Renal cortex interstitium (tissue), 11 donors: ENCODE measurements around the gene PHF1. TPM values are rescaled to one million over a fixed set of nuclear protein-coding genes. Genes with fewer than 3 reads are reported as not detected.

ENCODE experiments used
- DNase-seq, 11 donors: peaks; one replicate each; pipeline ENCODE4 v3.0.0-alpha.2; 2013; ENCODE audit warnings: low read depth in 9 of 11, low spot score in 4 of 11; ENCODE audit errors: extremely low read depth in 1 of 11
- polyA plus RNA-seq, 3 donors: library from polyadenylated mRNA; unstranded; fragments of 120-200 nt; gene quantifications; one replicate each; pipeline ENCODE4 v1.2.1, GENCODE V29; 2013; ENCODE audit not compliant: insufficient read length in 3 of 3

The PHF1 gene
- polyA plus RNA-seq, 3 donors: 57.8 to 82.8 (median 68.8) TPM

GRCh38 chr6:33413241-33414120 lies 2.7 kb downstream of the PHF1 start:
- DNase-seq: no peak

GRCh38 chr6:33414592-33415271 lies 3.9 kb downstream of the PHF1 start:
- no peak for DNase-seq

- DNase-seq: no peak
Measured at GRCh38 chr6:33415831-33416230, 5.0 kb downstream of the PHF1 start.

GRCh38 chr6:33416386-33417127 lies 5.7 kb downstream of the PHF1 start:
- no peak for DNase-seq

- DNase-seq: no peak
Measured at GRCh38 chr6:33417128-33417902, 6.5 kb downstream of the PHF1 start.

- peak; percentile 95 to 100 (median 99) for DNase-seq
Measured at GRCh38 chr6:33417903-33418689, 7.3 kb downstream of the PHF1 start, which contains the start of gene CUTA. Gene CUTA, minus strand, starts transcription at chr6:33418107. Its CDS starts 107 bp downstream, at chr6:33418000.

- DNase-seq: no peak
Measured at GRCh38 chr6:33418690-33419291, 8.0 kb downstream of the PHF1 start.

GRCh38 chr6:33419580-33420490 lies 9.0 kb downstream of the PHF1 start, which contains the start of gene SYNGAP1:
Gene SYNGAP1, plus strand, starts transcription at chr6:33420065. Its CDS starts 200 bp downstream, at chr6:33420265.
- peak in 2 of 11 donors; percentile 58 to 66 for DNase-seq

GRCh38 chr6:33420491-33421343 lies 9.9 kb downstream of the PHF1 start:
- no peak for DNase-seq

GRCh38 chr6:33421344-33421643 lies 10.5 kb downstream of the PHF1 start:
- DNase-seq: no peak

- DNase-seq: no peak
Measured at GRCh38 chr6:33423777-33424176, 13.0 kb downstream of the PHF1 start.

GRCh38 chr6:33424855-33425667 lies 14.2 kb downstream of the PHF1 start:
- DNase-seq: no peak

GRCh38 chr6:33425668-33426577 lies 15.1 kb downstream of the PHF1 start:
- DNase-seq: peak in 8 of 11 donors; percentile 52 to 80 (median 73)
